Stimulated activated CD4-positive, alpha-beta T cell treated with anti-CD3 and anti-CD28 coated beads, TNF-alpha, amount 100 ng/mL, for 48 hours (primary cell): ENCODE results near the gene ADAMTSL1.

Experiments
- DNase-seq, 3 donors: peaks; one replicate each; pipeline ENCODE4 v3.0.0-alpha.2; 2020; ENCODE audit warnings: low read depth in 3 of 3

The ADAMTSL1 gene

GRCh38 chr9:18936094-18936871, 462.3 kb downstream of the ADAMTSL1 start:
- no peak for DNase-seq

- no peak for DNase-seq
These were observed 466.0 kb downstream of the ADAMTSL1 start for GRCh38 chr9:18939943-18940342.

GRCh38 chr9:18941060-18941740, 467.2 kb downstream of the ADAMTSL1 start:
- DNase-seq = no peak

GRCh38 chr9:18942801-18943200, 468.8 kb downstream of the ADAMTSL1 start:
- DNase-seq = no peak

- DNase-seq = no peak
These were observed 474.0 kb downstream of the ADAMTSL1 start for GRCh38 chr9:18947892-18948339.

GRCh38 chr9:18951936-18952335, 478.0 kb downstream of the ADAMTSL1 start:
- no peak for DNase-seq

- no peak for DNase-seq
These were observed 481.7 kb downstream of the ADAMTSL1 start for GRCh38 chr9:18955626-18956025.
